Smooth muscle cell (in vitro differentiated cells): ENCODE results near the gene DCAF4L1. TPM values are rescaled to one million over a fixed set of nuclear protein-coding genes. Genes with fewer than 3 reads are reported as not detected.

ENCODE experiments used
- DNase-seq: peaks from one replicate; lab custom pipeline; 2025; ENCODE audit not compliant: unreplicated experiment; lab: John Stamatoyannopoulos, UW
- H2AFZ ChIP-seq: fragments of 200-600 bp; sonication (generic); 2 replicates; pipeline ENCODE4 v1.6.0; 2016; ENCODE audit warnings: antibody characterized with exemption, low read depth, mild to moderate bottlenecking
- H3F3A ChIP-seq: fragments of 200-600 bp; sonication (generic); 2 replicates; pipeline ENCODE4 v1.6.0; 2017; ENCODE audit warnings: antibody characterized with exemption, low read depth
- H3K27ac ChIP-seq: fragments of 200-600 bp; sonication (generic); 2 replicates; pipeline ENCODE4 v1.5.1; 2016; ENCODE audit warnings: low read depth, mild to moderate bottlenecking
- H3K27me3 ChIP-seq: fragments of 200-600 bp; sonication (generic); 2 replicates; pipeline ENCODE4 v1.6.1; 2016; ENCODE audit warnings: low read depth, mild to moderate bottlenecking
- H3K36me3 ChIP-seq: fragments of 200-600 bp; sonication (generic); 2 replicates; pipeline ENCODE4 v1.5.1; 2016; ENCODE audit warnings: low read depth
- H3K4me1 ChIP-seq: fragments of 200-600 bp; sonication (generic); 2 replicates; pipeline ENCODE4 v1.5.1; 2016; ENCODE audit warnings: low read depth
- H3K4me2 ChIP-seq: fragments of 200-600 bp; sonication (generic); 2 replicates; pipeline ENCODE4 v1.6.0; 2016; ENCODE audit warnings: mild to moderate bottlenecking
- H3K4me3 ChIP-seq: fragments of 200-600 bp; sonication (generic); 2 replicates; pipeline ENCODE4 v1.5.1; 2016; ENCODE audit warnings: mild to moderate bottlenecking
- H3K79me2 ChIP-seq: fragments of 200-600 bp; sonication (generic); 2 replicates; pipeline ENCODE4 v1.6.0; 2016; ENCODE audit warnings: low read depth, mild to moderate bottlenecking
- H3K9ac ChIP-seq: fragments of 200-600 bp; sonication (generic); 2 replicates; pipeline ENCODE4 v1.6.0; 2016; ENCODE audit warnings: low read depth
- H3K9me3 ChIP-seq: fragments of 200-600 bp; sonication (generic); replicated peaks from 2 replicates; pipeline ENCODE4 v1.5.1; 2016; ENCODE audit warnings: low read depth
- H4K20me1 ChIP-seq: fragments of 200-600 bp; sonication (generic); 2 replicates; pipeline ENCODE4 v1.6.0; 2016; ENCODE audit warnings: low read depth
- WGBS: methylation state at CpG from one replicate; pipeline ENCODE4 v1.1.7; 2016; ENCODE audit warnings: low lambda C conversion rate; 5-methylcytosine and 5-hydroxymethylcytosine counted together
- polyA plus RNA-seq: library from polyadenylated mRNA; unstranded; fragments of >200 nt; fragmentation: Nextera tagmentation; extraction: Ambion mirVana; gene quantifications from 2 replicates; pipeline ENCODE4 v1.2.1, GENCODE V29; 2016
- total RNA-seq: library from RNA; depleted of rRNA; stranded (reverse); fragments of >200 nt; gene quantifications from 2 replicates; pipeline ENCODE4 v1.2.3, GENCODE V29; 2014
- TF ChIP-seq, protein P1 (sequence below): fragments of 200-600 bp; sonication (generic); IDR thresholded peaks from 2 replicates; pipeline ENCODE4 v1.5.1; 2017; ENCODE audit warnings: borderline replicate concordance, mild to moderate bottlenecking, antibody characterized with exemption; ENCODE audit not compliant: insufficient read depth, poor library complexity, severe bottlenecking

The DCAF4L1 gene
- total and polyA plus RNA-seq, 2 experiments from 2014 or later: 0.11 to 0.31 TPM

GRCh38 chr4:41969671-41970070, 11.9 kb upstream of the DCAF4L1 start:
- no peak overlapping the region for H3K27ac ChIP-seq
- H3K4me3 ChIP-seq: no peak overlapping the region

GRCh38 chr4:41975341-41975740, 6.2 kb upstream of the DCAF4L1 start:
- TF ChIP-seq, protein P1, sequence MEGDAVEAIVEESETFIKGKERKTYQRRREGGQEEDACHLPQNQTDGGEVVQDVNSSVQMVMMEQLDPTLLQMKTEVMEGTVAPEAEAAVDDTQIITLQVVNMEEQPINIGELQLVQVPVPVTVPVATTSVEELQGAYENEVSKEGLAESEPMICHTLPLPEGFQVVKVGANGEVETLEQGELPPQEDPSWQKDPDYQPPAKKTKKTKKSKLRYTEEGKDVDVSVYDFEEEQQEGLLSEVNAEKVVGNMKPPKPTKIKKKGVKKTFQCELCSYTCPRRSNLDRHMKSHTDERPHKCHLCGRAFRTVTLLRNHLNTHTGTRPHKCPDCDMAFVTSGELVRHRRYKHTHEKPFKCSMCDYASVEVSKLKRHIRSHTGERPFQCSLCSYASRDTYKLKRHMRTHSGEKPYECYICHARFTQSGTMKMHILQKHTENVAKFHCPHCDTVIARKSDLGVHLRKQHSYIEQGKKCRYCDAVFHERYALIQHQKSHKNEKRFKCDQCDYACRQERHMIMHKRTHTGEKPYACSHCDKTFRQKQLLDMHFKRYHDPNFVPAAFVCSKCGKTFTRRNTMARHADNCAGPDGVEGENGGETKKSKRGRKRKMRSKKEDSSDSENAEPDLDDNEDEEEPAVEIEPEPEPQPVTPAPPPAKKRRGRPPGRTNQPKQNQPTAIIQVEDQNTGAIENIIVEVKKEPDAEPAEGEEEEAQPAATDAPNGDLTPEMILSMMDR: no peak
- Histone ChIP-seq H3K4me1 (no peaks in the 10 kb centered on the region), H3F3A (no peaks in the 10 kb centered on the region), H3K27ac (no peak overlapping the region), H3K9ac (no peak overlapping the region), H3K4me3 (no peak overlapping the region), H4K20me1 (no peaks in the 10 kb centered on the region), H3K4me2 (no peak overlapping the region), H3K36me3 (no peaks in the 10 kb centered on the region), H3K9me3 (no peaks in the 10 kb centered on the region), H3K79me2 (no peaks in the 10 kb centered on the region), H3K27me3 (no peaks in the 10 kb centered on the region), H2AFZ (no peak overlapping the region)
- no peak for DNase-seq
- 92% methylated on average over 1 of the region's 1 CpG for WGBS

More at GRCh38 chr4:41969671-41970070, 11.9 kb upstream of the DCAF4L1 start:
- H3K4me2 ChIP-seq: no peak overlapping the region
- no peaks in the 10 kb centered on the region for H3F3A ChIP-seq
- H3K27me3 ChIP-seq: no peaks in the 10 kb centered on the region
- H3K36me3 ChIP-seq: no peaks in the 10 kb centered on the region
- DNase-seq: no peak
- no peak overlapping the region for H3K9ac ChIP-seq
- no peaks in the 10 kb centered on the region for H4K20me1 ChIP-seq
- H2AFZ ChIP-seq: no peak overlapping the region
- TF ChIP-seq, protein P1: no peak
- no peaks in the 10 kb centered on the region for H3K4me1 ChIP-seq
- H3K9me3 ChIP-seq: no peaks in the 10 kb centered on the region
- no peaks in the 10 kb centered on the region for H3K79me2 ChIP-seq

GRCh38 chr4:41976775-41977516, 4.6 kb upstream of the DCAF4L1 start:
- Histone ChIP-seq H3K4me3 (no peak overlapping the region), H3K9ac (no peak overlapping the region), H3K4me1 (no peaks in the 10 kb centered on the region), H4K20me1 (no peaks in the 10 kb centered on the region), H3K79me2 (no peaks in the 10 kb centered on the region), H2AFZ (no peak overlapping the region), H3K27me3 (no peaks in the 10 kb centered on the region), H3K36me3 (no peaks in the 10 kb centered on the region), H3K4me2 (no peak overlapping the region), H3K9me3 (no peaks in the 10 kb centered on the region), H3K27ac (no peak overlapping the region), H3F3A (no peaks in the 10 kb centered on the region)
- WGBS: 76% methylated on average over 1 of the region's 1 CpG
- DNase-seq: no peak
- TF ChIP-seq, protein P1: no peak

- no peak overlapping the region for H2AFZ ChIP-seq
These were observed 3.8 kb upstream of the DCAF4L1 start for GRCh38 chr4:41977709-41978108.

More at GRCh38 chr4:41977709-41978108, 3.8 kb upstream of the DCAF4L1 start:
- WGBS: 61% methylated on average over 3 of the region's 3 CpGs
- H3K4me2 ChIP-seq: no peak overlapping the region
- H3K27me3 ChIP-seq: no peaks in the 10 kb centered on the region
- H3K4me3 ChIP-seq: no peak overlapping the region
- no peaks in the 10 kb centered on the region for H3K4me1 ChIP-seq
- H3K79me2 ChIP-seq: no peaks in the 10 kb centered on the region
- H3K9me3 ChIP-seq: no peaks in the 10 kb centered on the region
- H3K27ac ChIP-seq: no peak overlapping the region
- TF ChIP-seq, protein P1: no peak
- no peaks in the 10 kb centered on the region for H4K20me1 ChIP-seq
- H3K9ac ChIP-seq: no peak overlapping the region
- H3K36me3 ChIP-seq: no peaks in the 10 kb centered on the region
- DNase-seq: no peak
- H3F3A ChIP-seq: no peaks in the 10 kb centered on the region
